Natural killer cell (primary cell): ENCODE data around the gene SLX4IP. TPM values are rescaled to one million over a fixed set of nuclear protein-coding genes. Genes with fewer than 3 reads are reported as not detected.

Experiments
- ATAC-seq, 3 donors: fragments of 150-1000 bp in 2 of 3; fragments of 200-7000 bp in 1 of 3; cut with Tn5 transposase; 1 replicate in 1 of 3; 2 replicates in 2 of 3; pipeline ENCODE4 v1.10.0; 2021; ENCODE audit warnings: mild to moderate bottlenecking in 2 of 3, moderate library complexity in 2 of 3
- DNase-seq, 2 donors: peaks; one replicate each; pipeline versions ENCODE4 v3.0.0 to v3.0.0-alpha.2; 2013 to 2021; ENCODE audit warnings: mixed read lengths in 1 of 2
- H3K27ac ChIP-seq: one replicate; pipeline ENCODE4 v1.5.1; 2013; ENCODE audit warnings: mild to moderate bottlenecking, low read length
- H3K27me3 ChIP-seq: one replicate; pipeline ENCODE4 v1.6.1; 2013; ENCODE audit warnings: low read length; ENCODE audit not compliant: control insufficient read depth, insufficient read depth
- H3K36me3 ChIP-seq: one replicate; pipeline ENCODE4 v1.6.1; 2013; ENCODE audit warnings: low read length; ENCODE audit not compliant: control insufficient read depth, insufficient read depth
- H3K4me1 ChIP-seq: one replicate; pipeline ENCODE4 v1.6.1; 2013; ENCODE audit warnings: low read length; ENCODE audit not compliant: control insufficient read depth, insufficient read depth
- H3K4me3 ChIP-seq: one replicate; pipeline ENCODE4 v1.5.1; 2013; ENCODE audit warnings: low read length
- H3K9me3 ChIP-seq: one replicate; pipeline ENCODE4 v1.6.1; 2013; ENCODE audit warnings: low read length; ENCODE audit not compliant: control insufficient read depth, insufficient read depth
- H3K27ac Mint-ChIP-seq, 2 donors: one replicate each; pipeline ENCODE4 v1.8.0; 2022; ENCODE audit warnings: mild to moderate bottlenecking in 2 of 2, mixed read lengths in 2 of 2, moderate library complexity in 1 of 2
- H3K27me3 Mint-ChIP-seq, 2 donors: one replicate each; pipeline ENCODE4 v1.8.0; 2022; ENCODE audit warnings: low read depth in 2 of 2, mixed read lengths in 2 of 2
- H3K36me3 Mint-ChIP-seq: one replicate; pipeline ENCODE4 v1.8.0; 2022; ENCODE audit warnings: mixed read lengths
- H3K4me1 Mint-ChIP-seq, 2 donors: one replicate each; pipeline ENCODE4 v1.8.0; 2022; ENCODE audit warnings: mixed read lengths in 2 of 2
- H3K4me3 Mint-ChIP-seq: one replicate; pipeline ENCODE4 v1.8.0; 2022; ENCODE audit warnings: mild to moderate bottlenecking, moderate library complexity, mixed read lengths
- H3K9me3 Mint-ChIP-seq, 2 donors: one replicate each; pipeline ENCODE4 v1.8.0; 2022; ENCODE audit warnings: mixed read lengths in 2 of 2
- WGBS: methylation state at CpG from one replicate; pipeline ENCODE4 v1.1.7; 2013; ENCODE audit warnings: missing lambda C conversion rate; ENCODE audit not compliant: insufficient coverage; 5-methylcytosine and 5-hydroxymethylcytosine counted together
- intact Hi-C: fragments of 100-400 bp; cut with micrococcal nuclease; formaldehyde crosslinking; loops from one replicate; pipeline ENCODE4 v1.14.2; 2022
- total RNA-seq, 4 donors: library from RNA; stranded (reverse); fragments of 120-200 nt in 1 of 4; gene quantifications; one replicate each; pipeline versions ENCODE4 v1.2.3 to v1.2.4, GENCODE V29; 2013 to 2022
- TF ChIP-seq, protein P1 (sequence below): fragments of 200-600 bp; IDR thresholded peaks from one replicate; pipeline ENCODE4 v1.8.0; 2022; ENCODE audit warnings: antibody characterized with exemption

Gene SLX4IP
- total RNA-seq, 3 donors from 2014 or later (not counting 1 experiment from before 2014, with no cell fraction given): 2.9 to 5.5 (median 5.2) TPM

- no peaks in the 10 kb centered on the region for H3K27me3 ChIP-seq
- H3K36me3 ChIP-seq: no peaks in the 10 kb centered on the region
- WGBS: 89% methylated on average over 7 of the region's 7 CpGs
- no peak overlapping the region for H3K27ac ChIP-seq
- no peak for DNase-seq
- no peak for ATAC-seq
- no peaks in the 10 kb centered on the region for H3K36me3 Mint-ChIP-seq
- peaks cover 3 to 8% of the 10 kb centered on the region in 2 donors for H3K27me3 Mint-ChIP-seq
- intact Hi-C loops: no loop called here
- TF ChIP-seq, protein P1, sequence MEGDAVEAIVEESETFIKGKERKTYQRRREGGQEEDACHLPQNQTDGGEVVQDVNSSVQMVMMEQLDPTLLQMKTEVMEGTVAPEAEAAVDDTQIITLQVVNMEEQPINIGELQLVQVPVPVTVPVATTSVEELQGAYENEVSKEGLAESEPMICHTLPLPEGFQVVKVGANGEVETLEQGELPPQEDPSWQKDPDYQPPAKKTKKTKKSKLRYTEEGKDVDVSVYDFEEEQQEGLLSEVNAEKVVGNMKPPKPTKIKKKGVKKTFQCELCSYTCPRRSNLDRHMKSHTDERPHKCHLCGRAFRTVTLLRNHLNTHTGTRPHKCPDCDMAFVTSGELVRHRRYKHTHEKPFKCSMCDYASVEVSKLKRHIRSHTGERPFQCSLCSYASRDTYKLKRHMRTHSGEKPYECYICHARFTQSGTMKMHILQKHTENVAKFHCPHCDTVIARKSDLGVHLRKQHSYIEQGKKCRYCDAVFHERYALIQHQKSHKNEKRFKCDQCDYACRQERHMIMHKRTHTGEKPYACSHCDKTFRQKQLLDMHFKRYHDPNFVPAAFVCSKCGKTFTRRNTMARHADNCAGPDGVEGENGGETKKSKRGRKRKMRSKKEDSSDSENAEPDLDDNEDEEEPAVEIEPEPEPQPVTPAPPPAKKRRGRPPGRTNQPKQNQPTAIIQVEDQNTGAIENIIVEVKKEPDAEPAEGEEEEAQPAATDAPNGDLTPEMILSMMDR: no peak
- H3K4me3 ChIP-seq: no peak overlapping the region
- no peaks in the 10 kb centered on the region for H3K4me1 Mint-ChIP-seq
- H3K4me1 ChIP-seq: no peaks in the 10 kb centered on the region
- no peak overlapping the region for H3K4me3 Mint-ChIP-seq
- H3K9me3 Mint-ChIP-seq: no peaks in the 10 kb centered on the region
- H3K9me3 ChIP-seq: no peaks in the 10 kb centered on the region
- H3K27ac Mint-ChIP-seq: no peak overlapping the region
Observed at GRCh38 chr20:10665027-10665561, 230.0 kb downstream of the SLX4IP start.

DNA sequence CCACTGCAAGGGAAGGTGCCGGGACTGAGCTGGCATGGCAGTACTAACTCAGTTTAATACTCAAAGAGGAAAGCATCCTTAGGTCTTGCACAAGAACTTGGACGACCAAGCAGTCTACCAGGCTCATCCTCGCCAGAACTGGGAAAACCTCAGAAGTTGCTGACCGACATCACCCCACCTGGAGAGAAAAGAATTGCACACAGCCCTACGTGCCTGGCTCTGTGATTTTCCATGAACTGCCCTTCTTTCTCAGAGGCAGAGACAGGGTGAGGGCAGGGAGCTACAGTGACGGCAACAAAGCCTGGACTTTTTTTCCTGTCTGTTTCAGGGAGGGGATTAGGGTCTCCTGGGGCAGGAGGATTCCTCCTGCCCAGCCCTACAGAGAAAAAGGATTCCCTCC lies 230.7 kb downstream of the SLX4IP start:
- no peak overlapping the region for H3K4me3 Mint-ChIP-seq
- WGBS: 81% methylated on average over 5 of the region's 6 CpGs

DNA sequence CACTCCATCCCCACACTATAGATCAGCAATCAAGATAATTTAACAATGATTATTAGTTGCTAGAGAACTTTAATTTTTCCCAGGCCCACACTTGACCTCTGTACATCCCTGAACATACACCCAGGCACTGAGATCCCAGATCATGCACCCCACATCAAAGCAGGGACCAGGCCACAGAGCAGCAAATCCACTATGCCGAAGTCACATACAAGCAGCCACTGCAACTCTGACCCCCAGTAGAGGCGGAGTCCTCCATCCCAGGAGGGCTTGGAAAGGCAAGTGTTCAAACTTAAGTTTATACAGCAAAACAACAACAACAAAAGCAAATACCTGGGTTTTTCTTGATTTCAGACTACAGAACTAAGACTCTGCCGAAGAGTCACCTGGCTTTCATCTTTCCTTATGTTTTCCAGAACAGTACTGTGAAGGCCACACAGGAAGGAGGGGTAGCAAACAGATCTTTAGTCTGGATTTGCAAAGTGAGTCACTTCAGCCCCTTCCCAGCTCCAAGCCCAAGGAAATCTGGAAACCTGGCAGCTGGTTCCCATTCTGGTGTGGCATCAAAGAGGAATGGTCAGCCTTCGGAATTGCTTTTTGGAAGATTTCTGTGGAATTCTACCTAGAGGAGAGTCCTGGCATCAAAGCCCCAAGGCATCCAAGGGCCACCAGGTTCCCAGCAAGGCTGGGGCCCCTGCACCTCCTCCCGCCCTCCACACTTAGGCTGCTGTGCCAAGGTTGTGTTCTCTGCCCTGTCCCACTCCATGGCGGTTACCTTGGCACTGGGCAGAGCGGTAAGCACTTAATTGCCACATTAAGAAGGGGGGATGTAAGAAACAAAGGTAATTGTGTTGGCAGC lies 231.3 kb downstream of the SLX4IP start:
- WGBS: 93% methylated on average over 7 of the region's 7 CpGs
- ATAC-seq (no peak), DNase-seq (no peak)
- H3K4me1 ChIP-seq: peaks cover 8% of the 10 kb centered on the region
- peaks cover 8% of the 10 kb centered on the region in 2 donors for H3K27me3 Mint-ChIP-seq
- H3K4me1 Mint-ChIP-seq: peaks cover 6 to 12% of the 10 kb centered on the region in 2 donors
- no peak overlapping the region for H3K4me3 Mint-ChIP-seq
- H3K27ac Mint-ChIP-seq: no peak overlapping the region
- H3K9me3 ChIP-seq: no peaks in the 10 kb centered on the region
- H3K27me3 ChIP-seq: peaks cover 2% of the 10 kb centered on the region
- intact Hi-C loops: no loop called here
- no peaks in the 10 kb centered on the region for H3K36me3 ChIP-seq
- H3K4me3 ChIP-seq: no peak overlapping the region
- H3K36me3 Mint-ChIP-seq: no peaks in the 10 kb centered on the region
- no peak overlapping the region for H3K27ac ChIP-seq
- H3K9me3 Mint-ChIP-seq: no peaks in the 10 kb centered on the region
- TF ChIP-seq, protein P1: no peak

More for the DNA sequence above, 230.7 kb downstream of the SLX4IP start:
- intact Hi-C loops: no loop called here
- no peak for DNase-seq
- Histone ChIP-seq H3K4me3 (no peak overlapping the region), H3K27me3 (peaks cover under 1% of the 10 kb centered on the region), H3K27ac (no peak overlapping the region), H3K4me1 (peaks cover 2% of the 10 kb centered on the region), H3K36me3 (no peaks in the 10 kb centered on the region), H3K9me3 (no peaks in the 10 kb centered on the region)
- Mint-ChIP-seq H3K9me3 (no peaks in the 10 kb centered on the region), H3K27ac (no peak overlapping the region), H3K36me3 (no peaks in the 10 kb centered on the region), H3K27me3 (peaks cover 4 to 8% of the 10 kb centered on the region in 2 donors), H3K4me1 (peaks cover 0 to 5% of the 10 kb centered on the region in 2 donors)
- no peak for ATAC-seq
- TF ChIP-seq, protein P1: no peak
